Osteoblast (primary cell): ENCODE results near the gene SMIM14. TPM values are rescaled to one million over a fixed set of nuclear protein-coding genes. Genes with fewer than 3 reads are reported as not detected.

Source experiments
- DNase-seq: peaks from one replicate; pipeline ENCODE4 v3.0.0; 2011; ENCODE audit warnings: low spot score, mixed read lengths; ENCODE audit not compliant: insufficient read length; ENCODE audit errors: missing footprints
- H2AFZ ChIP-seq: 2 replicates; pipeline ENCODE4 v1.6.0; 2011; ENCODE audit warnings: mild to moderate bottlenecking, low read length
- H3K27ac ChIP-seq: 2 replicates; pipeline ENCODE4 v1.5.1; 2011; ENCODE audit warnings: mild to moderate bottlenecking, low read depth, low read length, moderate library complexity
- H3K27me3 ChIP-seq: 2 replicates; pipeline ENCODE4 v1.6.0; 2012; ENCODE audit warnings: mild to moderate bottlenecking, control low read depth, inconsistent platforms, low read length, moderate library complexity; ENCODE audit not compliant: insufficient read depth
- H3K36me3 ChIP-seq: 2 replicates; pipeline ENCODE4 v1.5.1; 2011; ENCODE audit warnings: mild to moderate bottlenecking, low read length, control low read depth, moderate library complexity; ENCODE audit not compliant: insufficient read depth
- H3K4me1 ChIP-seq: 2 replicates; pipeline ENCODE4 v1.5.1; 2011; ENCODE audit warnings: mild to moderate bottlenecking, low read length, control low read depth, moderate library complexity; ENCODE audit not compliant: insufficient read depth
- H3K4me2 ChIP-seq: 2 replicates; pipeline ENCODE4 v1.6.0; 2011; ENCODE audit warnings: mild to moderate bottlenecking, low read length; ENCODE audit not compliant: insufficient read depth
- H3K4me3 ChIP-seq: fragments of 200-600 bp; sonication (generic); 3 replicates; pipeline ENCODE4 v1.5.1; 2012; ENCODE audit warnings: mild to moderate bottlenecking, low read length, inconsistent platforms; ENCODE audit not compliant: insufficient read depth
- H3K79me2 ChIP-seq: 2 replicates; pipeline ENCODE4 v1.6.0; 2012; ENCODE audit warnings: mild to moderate bottlenecking, low read length, control low read depth, inconsistent platforms; ENCODE audit not compliant: insufficient read depth
- H3K9me3 ChIP-seq: 2 replicates; pipeline ENCODE4 v1.5.1; 2011; ENCODE audit warnings: low read depth, low read length, control low read depth
- H4K20me1 ChIP-seq: 2 replicates; pipeline ENCODE4 v1.6.0; 2012; ENCODE audit warnings: mild to moderate bottlenecking, low read length, control low read depth; ENCODE audit not compliant: insufficient read depth
- CTCF ChIP-seq: IDR thresholded peaks from 2 replicates; pipeline ENCODE4 v1.5.1; 2011; ENCODE audit warnings: mild to moderate bottlenecking, low read depth, low read length, moderate library complexity; ENCODE audit errors: extremely low read depth
- total RNA-seq: library from RNA; depleted of rRNA; stranded (reverse); fragments of >200 nt; gene quantifications from 2 replicates; pipeline ENCODE4 v1.2.3, GENCODE V29; 2012

Gene SMIM14
- total RNA-seq, 1 donor: 61.5 TPM

- no peak for TF ChIP-seq CTCF
- H3K4me1 ChIP-seq: peaks cover 22% of the 10 kb centered on the region
- no peaks in the 10 kb centered on the region for H3K27me3 ChIP-seq
- no peak overlapping the region for H3K4me2 ChIP-seq
- H3K9me3 ChIP-seq: no peaks in the 10 kb centered on the region
- H4K20me1 ChIP-seq: no peaks in the 10 kb centered on the region
- H3K36me3 ChIP-seq: no peaks in the 10 kb centered on the region
- no peak overlapping the region for H3K27ac ChIP-seq
- no peaks in the 10 kb centered on the region for H3K79me2 ChIP-seq
- no peak overlapping the region for H3K4me3 ChIP-seq
- no peak overlapping the region for H2AFZ ChIP-seq
- no peak for DNase-seq
Observed at GRCh38 chr4:39662683-39663082, 24.0 kb upstream of the SMIM14 start.

GRCh38 chr4:39660757-39661156, 22.1 kb upstream of the SMIM14 start:
- peaks cover 21% of the 10 kb centered on the region for H3K4me1 ChIP-seq
- no peak overlapping the region for H3K27ac ChIP-seq
- no peaks in the 10 kb centered on the region for H3K9me3 ChIP-seq
- H3K36me3 ChIP-seq: no peaks in the 10 kb centered on the region
- no peaks in the 10 kb centered on the region for H4K20me1 ChIP-seq
- no peak overlapping the region for H2AFZ ChIP-seq
- no peaks in the 10 kb centered on the region for H3K27me3 ChIP-seq
- DNase-seq: no peak
- H3K79me2 ChIP-seq: no peaks in the 10 kb centered on the region
- H3K4me2 ChIP-seq: no peak overlapping the region
- no peak overlapping the region for H3K4me3 ChIP-seq
- TF ChIP-seq CTCF: no peak

GRCh38 chr4:39660045-39660444, 21.4 kb upstream of the SMIM14 start:
- Histone ChIP-seq H4K20me1 (no peaks in the 10 kb centered on the region), H3K79me2 (no peaks in the 10 kb centered on the region), H3K4me3 (no peak overlapping the region), H3K27me3 (no peaks in the 10 kb centered on the region), H3K4me2 (no peak overlapping the region), H3K9me3 (no peaks in the 10 kb centered on the region), H3K27ac (peak overlapping the region; percentile 25), H2AFZ (peak overlapping the region; percentile 38), H3K36me3 (no peaks in the 10 kb centered on the region), H3K4me1 (peaks cover 14% of the 10 kb centered on the region)
- no peak for TF ChIP-seq CTCF
- DNase-seq: peak; percentile 50

GRCh38 chr4:39658756-39659155, 20.1 kb upstream of the SMIM14 start:
- Histone ChIP-seq H3K4me2 (no peak overlapping the region), H3K79me2 (no peaks in the 10 kb centered on the region), H3K27me3 (no peaks in the 10 kb centered on the region), H2AFZ (no peak overlapping the region), H3K4me3 (no peak overlapping the region), H3K4me1 (peaks cover 7% of the 10 kb centered on the region), H3K27ac (no peak overlapping the region), H4K20me1 (no peaks in the 10 kb centered on the region), H3K9me3 (no peaks in the 10 kb centered on the region), H3K36me3 (no peaks in the 10 kb centered on the region)
- TF ChIP-seq CTCF: peak; percentile 66
- no peak for DNase-seq
